ENCODE data around the gene SRCIN1. TPM values are rescaled to one million over a fixed set of nuclear protein-coding genes. Genes with fewer than 3 reads are reported as not detected.
"Not testable (repeated sequence)": the region's sequence is repeated elsewhere in the genome, so short reads cannot be mapped to it uniquely, and the experiment has no call there.

Gene SRCIN1
- polyA plus RNA-seq, 4 donors, result 3.0 to 5.3 (median 3.7) TPM

GRCh38 chr17:38489774-38490173 lies 116.0 kb downstream of the SRCIN1 start:
- DNase-seq (ENCODE audit: low read depth in 4 of 4, low spot score in 3 of 4), result not testable (repeated sequence)

DNA sequence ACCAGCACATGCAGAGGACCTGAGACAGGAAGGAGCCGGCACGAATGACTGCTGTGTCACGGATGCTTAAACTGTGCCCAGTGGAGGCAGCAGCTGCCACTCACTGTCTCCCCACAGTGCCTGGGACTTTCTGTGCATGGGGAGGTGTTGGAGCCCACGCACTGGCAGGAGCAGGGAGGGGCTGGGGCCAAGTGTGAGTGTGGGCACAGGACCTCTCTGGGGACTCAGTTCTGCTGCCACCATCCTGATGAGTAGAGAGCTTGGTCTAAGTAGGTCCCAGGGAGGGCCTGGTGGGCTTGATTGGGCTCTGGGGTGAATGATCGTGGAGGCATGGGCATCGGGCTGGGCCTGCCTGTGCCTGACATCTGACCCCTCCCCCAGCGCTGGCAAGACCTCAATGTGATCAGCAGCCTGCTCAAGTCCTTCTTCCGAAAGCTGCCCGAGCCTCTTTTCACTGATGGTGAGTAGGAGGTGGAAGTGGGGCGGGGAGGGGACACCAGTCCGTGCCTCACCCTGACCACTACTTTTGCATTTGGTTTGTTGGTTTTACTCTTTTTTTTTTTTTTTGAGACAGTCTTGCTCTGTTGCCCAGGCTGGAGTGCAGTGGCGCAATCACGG lies 120.0 kb downstream of the SRCIN1 start:
- DNase-seq (ENCODE audit: low read depth in 4 of 4, low spot score in 3 of 4), result not testable (repeated sequence)

GRCh38 chr17:38485146-38485468 lies 120.6 kb downstream of the SRCIN1 start:
- no peak for DNase-seq (ENCODE audit: low read depth in 4 of 4, low spot score in 3 of 4)

DNA sequence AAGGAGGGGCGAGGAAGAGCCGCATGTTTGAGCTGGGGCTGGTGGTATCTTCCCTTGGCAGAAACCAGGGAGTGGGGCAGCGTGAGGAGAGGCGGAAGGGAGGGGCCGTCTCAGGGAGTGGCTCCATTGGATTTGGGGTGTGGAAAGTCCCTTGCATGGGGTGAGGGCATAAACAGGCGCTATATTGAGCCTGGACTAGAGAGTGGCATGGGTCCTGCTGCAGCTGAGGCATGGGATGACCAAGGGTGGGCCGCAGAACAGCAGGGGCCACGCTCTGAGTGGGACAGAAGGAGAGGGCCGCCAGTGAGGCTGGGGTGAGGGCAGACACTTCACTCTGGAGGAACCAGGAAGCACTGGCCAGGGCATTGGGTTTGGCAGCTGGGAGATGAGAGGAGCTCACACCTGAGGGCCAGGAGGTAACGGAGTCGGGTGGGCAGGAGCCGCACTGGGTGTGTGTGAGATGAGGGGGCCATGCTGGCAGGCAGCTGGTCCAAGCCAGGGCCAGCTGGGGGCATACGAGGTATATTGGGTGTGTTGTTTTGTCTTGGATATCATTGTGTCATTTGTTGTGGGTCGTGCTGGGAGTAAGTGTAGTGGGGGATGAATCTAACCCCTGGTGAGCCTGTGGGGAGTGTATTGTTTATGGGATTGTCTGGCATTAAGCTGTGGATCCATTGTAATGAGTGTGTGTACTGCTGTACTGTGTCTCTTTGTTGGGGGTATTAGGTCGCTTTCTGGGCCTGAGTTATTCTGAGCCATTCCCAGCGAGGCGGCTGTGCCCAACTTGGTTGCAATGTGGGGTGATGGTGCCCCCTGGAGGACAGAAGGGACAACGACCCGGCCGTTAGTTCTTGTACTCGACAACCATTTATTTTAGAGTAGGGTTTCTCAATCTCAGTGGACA lies 121.3 kb downstream of the SRCIN1 start:
- not testable (repeated sequence) for DNase-seq (ENCODE audit: low read depth in 4 of 4, low spot score in 3 of 4)

DNA sequence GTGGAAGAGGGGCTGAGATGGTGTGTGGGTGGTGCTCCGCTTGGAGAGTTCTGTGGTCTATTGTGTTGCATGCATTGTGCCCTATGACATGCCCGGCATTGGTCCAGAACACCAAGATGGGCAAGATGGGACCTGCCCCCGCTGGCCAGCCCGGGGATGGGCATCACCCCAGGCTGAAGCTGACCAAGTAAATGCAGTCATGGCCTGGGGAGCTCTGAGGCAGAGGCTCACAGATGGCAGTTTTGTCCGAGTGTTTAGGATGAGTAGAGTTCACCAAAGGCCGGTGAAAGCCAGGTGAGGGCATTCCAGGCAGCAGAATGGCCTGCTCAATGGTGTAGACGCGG lies 123.1 kb downstream of the SRCIN1 start:
- not testable (repeated sequence) for DNase-seq (ENCODE audit: low read depth in 4 of 4, low spot score in 3 of 4)

DNA sequence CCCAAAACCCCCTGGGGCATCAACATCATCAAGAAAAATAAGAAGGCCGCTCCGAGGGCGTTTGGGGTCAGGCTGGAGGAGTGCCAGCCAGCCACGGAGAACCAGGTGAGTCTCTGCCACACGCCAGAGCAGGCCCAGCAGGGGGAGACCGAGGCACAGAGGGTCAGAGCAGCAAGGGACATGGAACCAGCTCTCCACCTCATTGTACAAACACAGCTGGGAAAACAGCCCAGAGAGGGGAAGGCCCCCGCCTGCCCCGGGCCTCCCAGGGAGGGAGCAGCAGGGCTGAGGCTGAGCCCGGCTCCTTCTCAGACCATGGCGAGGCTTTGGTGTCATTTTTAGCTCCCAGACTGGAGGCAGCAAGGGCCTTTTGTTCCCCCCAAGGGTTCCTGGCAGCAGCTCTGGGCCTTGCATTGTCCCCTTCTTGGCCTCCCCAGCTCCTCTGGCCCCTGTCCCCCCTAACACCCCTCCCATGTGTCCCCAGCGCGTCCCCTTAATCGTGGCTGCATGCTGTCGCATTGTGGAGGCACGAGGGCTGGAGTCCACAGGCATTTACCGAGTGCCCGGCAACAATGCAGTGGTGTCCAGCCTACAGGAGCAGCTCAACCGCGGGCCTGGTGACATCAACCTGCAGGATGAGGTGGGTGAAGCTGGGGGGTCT lies 123.6 kb downstream of the SRCIN1 start:
- not testable (repeated sequence) for DNase-seq (ENCODE audit: low read depth in 4 of 4, low spot score in 3 of 4)

Other genes with a start within 250 kb of the SRCIN1 start
- gene ARHGAP23, start 177.5 kb downstream of the SRCIN1 start, polyA plus RNA-seq (ENCODE audit: insufficient read length in 4 of 4), result 10 to 100 TPM; 52.0 to 68.4 (median 60.2) TPM
- 1 to 10 TPM; 1.4 to 1.8 (median 1.5) TPM for gene EPOP, start 69.0 kb upstream of the SRCIN1 start, polyA plus RNA-seq (ENCODE audit: insufficient read length in 4 of 4)
- 10 to 100 TPM; 85.2 to 96.4 (median 86.6) TPM for gene MLLT6, start 99.3 kb upstream of the SRCIN1 start, polyA plus RNA-seq (ENCODE audit: insufficient read length in 4 of 4)
- 10 to 100 TPM; 11.5 to 17.2 (median 13.0) TPM for gene CISD3, start 124.4 kb upstream of the SRCIN1 start, polyA plus RNA-seq (ENCODE audit: insufficient read length in 4 of 4)
- gene PCGF2, start 142.4 kb upstream of the SRCIN1 start, polyA plus RNA-seq (ENCODE audit: insufficient read length in 4 of 4), result 10 to 100 TPM; 74.4 to 87.1 (median 80.5) TPM
- 100 to 1,000 TPM; 114 to 135 (median 122) TPM for gene PSMB3, start 146.8 kb upstream of the SRCIN1 start, polyA plus RNA-seq (ENCODE audit: insufficient read length in 4 of 4)
- 10 to 100 TPM; 74.1 to 84.5 (median 81.9) TPM for gene PIP4K2B, start 193.6 kb upstream of the SRCIN1 start, polyA plus RNA-seq (ENCODE audit: insufficient read length in 4 of 4)
- gene CWC25, start 219.4 kb upstream of the SRCIN1 start, polyA plus RNA-seq (ENCODE audit: insufficient read length in 4 of 4), result 10 to 100 TPM; 22.4 to 27.4 (median 25.4) TPM
- 1,000 to 10,000 TPM; 2,607 to 2,868 (median 2,690) TPM for gene RPL23, start 247.8 kb upstream of the SRCIN1 start, polyA plus RNA-seq (ENCODE audit: insufficient read length in 4 of 4)